Testis (tissue), 3 donors: ENCODE data around the gene SLC30A4. TPM values are rescaled to one million over a fixed set of nuclear protein-coding genes. Genes with fewer than 3 reads are reported as not detected.

ENCODE experiments used
- DNase-seq: peaks from one replicate; pipeline ENCODE4 v3.0.0-alpha.2; 2019
- H3K27ac ChIP-seq, 2 donors: fragments of 200-600 bp; sonication (generic); one replicate each; pipeline ENCODE4 v1.5.1; 2019
- H3K27me3 ChIP-seq: fragments of 200-600 bp; sonication (generic); one replicate; pipeline ENCODE4 v1.5.1; 2019
- H3K36me3 ChIP-seq: fragments of 200-600 bp; sonication (generic); one replicate; pipeline ENCODE4 v1.5.1; 2017; ENCODE audit warnings: low read depth; ENCODE audit errors: missing control alignments
- H3K4me1 ChIP-seq: fragments of 200-600 bp; sonication (generic); one replicate; pipeline ENCODE4 v1.5.1; 2019
- H3K4me3 ChIP-seq, 2 donors: fragments of 200-600 bp; sonication (generic); one replicate each; pipeline ENCODE4 v1.5.1; 2017 to 2019
- H3K9me3 ChIP-seq: fragments of 200-600 bp; sonication (generic); one replicate; pipeline ENCODE4 v1.5.1; 2017
- CTCF ChIP-seq, 3 experiments: fragments of 450-650 bp in 2 of 3; fragments of 200-600 bp in 1 of 3; sonication (generic) in 1 of 3; IDR thresholded peaks; one replicate each; pipeline ENCODE4 v1.5.1; 2016 to 2019; ENCODE audit warnings: antibody characterized with exemption in 3 of 3, mild to moderate bottlenecking in 2 of 3, moderate library complexity in 1 of 3
- POLR2A ChIP-seq: fragments of 450-650 bp; IDR thresholded peaks from one replicate; pipeline ENCODE4 v1.6.1; 2017; ENCODE audit warnings: antibody characterized with exemption, mild to moderate bottlenecking, moderate library complexity
- WGBS, 2 donors: methylation state at CpG; one replicate each; pipeline ENCODE4 v1.1.5; 2018; 5-methylcytosine and 5-hydroxymethylcytosine counted together
- intact Hi-C: fragments of 100-400 bp; cut with DNase I; formaldehyde crosslinking; loops from one replicate; pipeline ENCODE4 v1.15.1; 2023; ENCODE audit warnings: low total_unique reads
- polyA plus RNA-seq: library from polyadenylated mRNA; stranded (reverse); fragments of 350-450 nt; fragmentation: Illumina TruSeq; extraction: RNeasy Lipid Tissue Mini Kit (QIAGEN cat#74804); gene quantifications from one replicate; pipeline ENCODE4 v1.2.3, GENCODE V29; 2014; ENCODE audit warnings: low read depth, low replicate concordance; ENCODE audit not compliant: insufficient read depth
- total RNA-seq, 2 donors: library from RNA; depleted of rRNA; stranded (reverse); fragments of >200 nt; gene quantifications; one replicate each; pipeline ENCODE4 v1.2.3, GENCODE V29; 2016

The SLC30A4 gene
- total and polyA plus RNA-seq, 3 donors from 2014 or later, result 18.8 to 32.6 (median 28.1) TPM

- TF ChIP-seq POLR2A (no peak), CTCF (IDR thresholded peaks at IDR 0.05) (no peak)
- H3K27ac ChIP-seq, result no peak overlapping the region
- no peak for DNase-seq
- no peaks in the 10 kb centered on the region for H3K27me3 ChIP-seq
- intact Hi-C loops, result no loop called here
- H3K4me1 ChIP-seq, result no peaks in the 10 kb centered on the region
- no peaks in the 10 kb centered on the region for H3K36me3 ChIP-seq
- WGBS, 2 donors, result 89 to 93% methylated on average over 6 of the region's 6 CpGs
- no peak overlapping the region for H3K4me3 ChIP-seq
- H3K9me3 ChIP-seq, result no peaks in the 10 kb centered on the region
These were observed 71.3 kb downstream of the SLC30A4 start for GRCh38 chr15:45451265-45451664.

- Histone ChIP-seq H3K27ac (no peak overlapping the region), H3K27me3 (no peaks in the 10 kb centered on the region), H3K9me3 (no peaks in the 10 kb centered on the region), H3K4me3 (no peak overlapping the region), H3K4me1 (no peaks in the 10 kb centered on the region), H3K36me3 (no peaks in the 10 kb centered on the region)
- no peak for DNase-seq
- TF ChIP-seq CTCF (IDR thresholded peaks at IDR 0.05) (no peak), POLR2A (no peak)
- WGBS, 2 donors, result 89% methylated on average over 15 to 21 of the region's 22 CpGs
- intact Hi-C loops, result no loop called here
These were observed 72.4 kb downstream of the SLC30A4 start for GRCh38 chr15:45449916-45450867.

- WGBS, 2 donors, result 61 to 67% methylated on average over 4 of the region's 4 CpGs
- Histone ChIP-seq H3K4me3 (no peak overlapping the region), H3K36me3 (no peaks in the 10 kb centered on the region), H3K4me1 (no peaks in the 10 kb centered on the region), H3K27ac (no peak overlapping the region), H3K27me3 (no peaks in the 10 kb centered on the region), H3K9me3 (no peaks in the 10 kb centered on the region)
- TF ChIP-seq CTCF (IDR thresholded peaks at IDR 0.05) (no peak), POLR2A (no peak)
- peak; percentile 43 for DNase-seq
- intact Hi-C loops, result no loop called here
These were observed 73.2 kb downstream of the SLC30A4 start for GRCh38 chr15:45449395-45449794.

- 66 to 68% methylated on average over 10 to 13 of the region's 13 CpGs for WGBS, 2 donors
- TF ChIP-seq CTCF (IDR thresholded peaks at IDR 0.05) (no peak), POLR2A (no peak)
- Histone ChIP-seq H3K36me3 (no peaks in the 10 kb centered on the region), H3K4me1 (no peaks in the 10 kb centered on the region), H3K27ac (no peak overlapping the region), H3K9me3 (no peaks in the 10 kb centered on the region), H3K27me3 (no peaks in the 10 kb centered on the region), H3K4me3 (no peak overlapping the region)
- intact Hi-C loops, result no loop called here
- no peak for DNase-seq
These were observed 74.3 kb downstream of the SLC30A4 start for GRCh38 chr15:45448066-45448915.
